Heart left ventricle (tissue), 13 donors: ENCODE results near the gene GSX1.

Experiments used
- CTCF ChIP-seq, 12 donors: fragments of 200-600 bp; sonication (generic) in 4 of 12; IDR thresholded peaks; one replicate each; pipeline versions ENCODE4 v1.5.0 to v1.8.0; 2018 to 2022; ENCODE audit warnings: antibody characterized with exemption in 12 of 12, mild to moderate bottlenecking in 5 of 12
- POLR2A ChIP-seq, 2 donors: fragments of 450-650 bp; IDR thresholded peaks; one replicate each; pipeline ENCODE4 v1.6.1; 2017; ENCODE audit warnings: antibody characterized with exemption in 2 of 2, mild to moderate bottlenecking in 2 of 2, moderate library complexity in 2 of 2
- donor health status: ischemic (EF 13 %, LVEDD 7.1; RV severe dilation, severe dysfunction).
- donor health status: DM: no; HTN: yes; CAD: no.
- donor health status: DM: no; HTN: no; CAD: no.
- donor health status: ischemic (EF 25% LVEDD 6.9; RV normal size, moderate dysfunction).
- donor health status: ischemic (EF 25% LVEDD 5.7; RV mildly dilated, moderate dysfunction).
- donor health status: ischemic (EF 35%, LVEDD 5.7; RV mildly dilated, moderate dysfunction).
- donor health status: nonischemic (EF 11% LVEDD 7.7; RV severe dilation, severe dysfunction).
- donor health status: DM: yes; HTN: yes; CAD: no.
- donor health status: PGD.
- donor health status: ischemic (EF 29% LVEDD 5.4; RV normal size, mild dysfunction).
- donor health status: nonischemic (EF 23%, LVEDD 6.1; RV moderate dilation, normal function).

GRCh38 chr13:27827646-27828045 lies 35.4 kb downstream of the GSX1 start:
- no peak for TF ChIP-seq POLR2A (IDR thresholded peaks at IDR 0.05)
- TF ChIP-seq CTCF (IDR thresholded peaks at IDR 0.05): no peak
